Tibial artery (tissue), 4 donors: ENCODE results near the gene NECTIN4.
"Not testable (repeated sequence)": the region's sequence is repeated elsewhere in the genome, so short reads cannot be mapped to it uniquely, and the experiment has no call there.

Experiments used
- DNase-seq, 2 donors: peaks; one replicate each; pipeline ENCODE4 v3.0.0-alpha.2; 2019
- H3K27ac ChIP-seq, 2 donors: fragments of 200-600 bp; sonication (generic) in 1 of 2; 1 replicate in 1 of 2; 2 replicates in 1 of 2; pipeline ENCODE4 v1.5.1; 2018 to 2019; ENCODE audit warnings: mild to moderate bottlenecking in 1 of 2
- H3K27me3 ChIP-seq, 2 donors: fragments of 200-600 bp; sonication (generic) in 1 of 2; one replicate each; pipeline versions ENCODE4 v1.5.1 to v1.6.0; 2016 to 2019
- H3K36me3 ChIP-seq, 3 donors: fragments of 200-600 bp; sonication (generic) in 2 of 3; one replicate each; pipeline ENCODE4 v1.5.1; 2016 to 2019; ENCODE audit warnings: mild to moderate bottlenecking in 2 of 3
- H3K4me1 ChIP-seq, 4 donors: fragments of 200-600 bp; sonication (generic) in 2 of 4; 1 replicate in 3 of 4; 2 replicates in 1 of 4; pipeline ENCODE4 v1.5.1; 2016 to 2019
- H3K4me3 ChIP-seq, 2 donors: fragments of 200-600 bp; sonication (generic) in 1 of 2; 1 replicate in 1 of 2; 2 replicates in 1 of 2; pipeline ENCODE4 v1.5.1; 2018 to 2019; ENCODE audit warnings: mild to moderate bottlenecking in 2 of 2
- H3K9me3 ChIP-seq, 3 donors: fragments of 200-600 bp; sonication (generic) in 1 of 3; one replicate each; pipeline ENCODE4 v1.5.1; 2016 to 2019
- intact Hi-C: fragments of 100-400 bp; cut with DNase I; formaldehyde crosslinking; loops from one replicate; pipeline ENCODE4 v1.15.0; 2023; ENCODE audit warnings: low total_unique reads
- TF ChIP-seq, protein P1 (sequence below), 2 experiments: fragments of 200-600 bp in 1 of 2; fragments of 450-650 bp in 1 of 2; IDR thresholded peaks; one replicate each; pipeline ENCODE4 v1.5.1; 2017 to 2019; ENCODE audit warnings: antibody characterized with exemption in 2 of 2, mild to moderate bottlenecking in 1 of 2, moderate library complexity in 1 of 2

The NECTIN4 gene

DNA sequence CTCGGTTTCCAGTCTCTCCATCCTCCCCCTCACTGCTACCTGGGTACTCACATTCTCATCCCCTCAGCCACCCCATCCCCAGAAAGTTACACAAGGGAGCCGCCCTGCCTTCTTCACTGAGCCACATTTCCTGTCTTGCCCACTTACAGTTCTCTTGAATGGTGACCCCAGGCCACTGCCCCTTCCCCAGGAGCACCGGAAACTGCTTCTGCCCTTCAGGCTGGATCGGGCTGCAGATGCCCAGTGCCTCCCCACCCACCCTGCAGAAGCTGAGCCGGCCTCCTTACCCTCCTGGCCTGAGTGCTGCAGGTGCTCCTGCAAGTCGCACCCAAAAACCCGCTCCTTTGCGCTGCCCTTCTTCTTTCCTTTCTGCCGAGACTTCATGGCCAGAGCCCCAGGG is 20.1 kb downstream of the NECTIN4 start:
- H3K27me3 ChIP-seq = peaks cover 0 to 18% of the 10 kb centered on the region in 2 donors
- peaks cover 0 to 11% (median 0%) of the 10 kb centered on the region in 3 donors for H3K36me3 ChIP-seq
- peaks cover 0 to under 1% (median 0%) of the 10 kb centered on the region in 4 donors for H3K4me1 ChIP-seq
- H3K27ac ChIP-seq = no peak overlapping the region
- H3K4me3 ChIP-seq = peak overlapping the region; percentile 34 to 38
- intact Hi-C loops = no loop called here
- H3K9me3 ChIP-seq = no peaks in the 10 kb centered on the region
- TF ChIP-seq, protein P1, sequence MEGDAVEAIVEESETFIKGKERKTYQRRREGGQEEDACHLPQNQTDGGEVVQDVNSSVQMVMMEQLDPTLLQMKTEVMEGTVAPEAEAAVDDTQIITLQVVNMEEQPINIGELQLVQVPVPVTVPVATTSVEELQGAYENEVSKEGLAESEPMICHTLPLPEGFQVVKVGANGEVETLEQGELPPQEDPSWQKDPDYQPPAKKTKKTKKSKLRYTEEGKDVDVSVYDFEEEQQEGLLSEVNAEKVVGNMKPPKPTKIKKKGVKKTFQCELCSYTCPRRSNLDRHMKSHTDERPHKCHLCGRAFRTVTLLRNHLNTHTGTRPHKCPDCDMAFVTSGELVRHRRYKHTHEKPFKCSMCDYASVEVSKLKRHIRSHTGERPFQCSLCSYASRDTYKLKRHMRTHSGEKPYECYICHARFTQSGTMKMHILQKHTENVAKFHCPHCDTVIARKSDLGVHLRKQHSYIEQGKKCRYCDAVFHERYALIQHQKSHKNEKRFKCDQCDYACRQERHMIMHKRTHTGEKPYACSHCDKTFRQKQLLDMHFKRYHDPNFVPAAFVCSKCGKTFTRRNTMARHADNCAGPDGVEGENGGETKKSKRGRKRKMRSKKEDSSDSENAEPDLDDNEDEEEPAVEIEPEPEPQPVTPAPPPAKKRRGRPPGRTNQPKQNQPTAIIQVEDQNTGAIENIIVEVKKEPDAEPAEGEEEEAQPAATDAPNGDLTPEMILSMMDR (IDR thresholded peaks at IDR 0.05) = no peak
- no peak for DNase-seq

DNA sequence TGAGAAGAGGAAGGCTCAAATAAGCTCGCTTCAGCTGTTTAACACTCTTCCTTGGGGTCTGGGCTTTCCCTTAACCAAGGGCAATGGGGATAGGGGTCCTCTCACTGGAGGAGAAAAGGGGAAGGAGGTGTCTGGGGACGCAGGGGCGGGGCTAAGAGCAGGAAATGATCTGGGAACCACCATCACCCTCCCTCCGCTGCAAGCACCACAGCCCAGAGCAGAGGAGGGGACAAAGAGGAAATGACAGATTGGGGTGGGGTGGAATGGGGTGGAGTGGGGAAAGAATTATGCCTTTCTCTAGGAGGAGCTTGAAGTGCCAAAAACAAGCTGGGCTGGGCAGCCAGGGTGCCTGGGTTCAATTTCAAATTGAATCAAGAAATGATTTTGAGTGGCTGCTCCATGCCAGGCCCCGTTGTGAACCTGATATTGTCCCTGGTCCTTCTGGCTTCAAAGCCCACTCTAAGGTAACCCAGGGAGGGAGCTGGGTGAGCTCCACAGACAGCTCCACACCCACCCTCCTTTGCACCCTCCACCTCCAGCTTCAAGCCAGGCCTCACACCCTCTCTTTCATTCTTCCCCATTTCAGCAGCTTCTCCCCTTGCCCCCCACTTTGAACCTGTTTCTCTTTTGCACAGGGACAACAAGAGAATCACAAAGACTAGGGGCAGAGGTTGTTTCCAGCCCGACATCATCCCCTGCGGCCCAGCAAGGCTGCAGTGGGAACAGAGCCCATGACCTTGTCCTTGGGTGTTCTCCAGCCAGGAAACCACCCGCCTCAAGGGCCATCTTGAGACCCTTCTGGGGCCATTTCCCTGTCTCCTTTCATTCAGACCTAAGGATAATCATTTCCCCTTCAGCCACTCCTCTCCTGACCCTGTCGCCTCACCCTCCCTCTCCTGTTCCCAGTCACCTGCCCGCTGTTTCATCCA is 20.8 kb downstream of the NECTIN4 start:
- Histone ChIP-seq H3K27ac (no peak overlapping the region), H3K9me3 (no peaks in the 10 kb centered on the region), H3K36me3 (peaks cover 0 to 7% (median 0%) of the 10 kb centered on the region in 3 donors), H3K27me3 (peaks cover 0 to 21% of the 10 kb centered on the region in 2 donors), H3K4me1 (no peaks in the 10 kb centered on the region), H3K4me3 (peak overlapping the region; percentile 34 to 38)
- intact Hi-C loops = no loop called here
- TF ChIP-seq, protein P1 (IDR thresholded peaks at IDR 0.05) = no peak
- DNase-seq = peak; percentile 66 to 80

DNA sequence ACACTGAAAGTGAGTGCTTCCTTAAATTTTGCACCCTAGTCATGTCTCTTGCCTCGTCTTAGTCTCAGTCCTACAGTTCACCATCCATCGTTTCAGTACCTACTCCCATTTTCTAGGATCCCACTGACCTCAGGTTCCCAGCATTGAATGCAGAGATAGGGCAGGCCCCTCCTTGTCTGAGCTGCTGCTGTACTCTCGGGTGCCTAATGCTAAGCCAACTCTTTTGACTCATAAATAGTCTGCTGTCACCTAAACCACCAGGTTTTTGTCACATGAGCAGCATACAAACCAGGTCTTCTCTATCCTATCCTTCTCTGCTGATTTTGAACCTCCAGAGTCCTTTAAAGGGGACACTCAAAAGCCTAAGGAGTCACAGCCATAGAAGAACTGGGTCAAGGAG is 22.7 kb downstream of the NECTIN4 start:
- intact Hi-C loops = no loop called here
- Histone ChIP-seq H3K4me3 (no peak overlapping the region), H3K27me3 (peaks cover 0 to 21% of the 10 kb centered on the region in 2 donors), H3K27ac (no peak overlapping the region), H3K36me3 (no peaks in the 10 kb centered on the region), H3K4me1 (no peaks in the 10 kb centered on the region), H3K9me3 (no peaks in the 10 kb centered on the region)
- no peak for DNase-seq
- TF ChIP-seq, protein P1 (IDR thresholded peaks at IDR 0.05) = no peak

DNA sequence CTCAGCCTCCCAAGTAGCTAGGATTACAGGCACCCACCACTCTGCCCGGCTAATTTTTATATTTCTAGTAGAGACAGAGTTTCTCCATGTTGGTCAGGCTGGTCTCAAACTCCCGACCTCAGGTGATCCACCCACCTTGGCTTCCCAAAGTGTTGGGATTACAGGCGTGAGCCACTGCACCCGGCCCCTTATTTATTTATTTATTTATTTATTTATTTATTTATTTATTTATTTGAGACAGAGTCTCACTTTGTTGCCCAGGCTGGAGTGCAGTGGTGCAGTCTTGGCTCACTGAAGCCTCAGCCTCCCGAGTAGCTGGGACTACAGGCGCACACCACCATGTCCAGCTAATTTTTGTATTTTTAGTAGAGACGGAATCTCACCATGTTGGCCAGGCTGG is 23.7 kb downstream of the NECTIN4 start:
- H3K27me3 ChIP-seq = peaks cover 0 to 21% of the 10 kb centered on the region in 2 donors
- H3K4me3 ChIP-seq, H3K4me1 ChIP-seq, DNase-seq, intact Hi-C loops, H3K9me3 ChIP-seq, H3K36me3 ChIP-seq, H3K27ac ChIP-seq: not testable (repeated sequence)

DNA sequence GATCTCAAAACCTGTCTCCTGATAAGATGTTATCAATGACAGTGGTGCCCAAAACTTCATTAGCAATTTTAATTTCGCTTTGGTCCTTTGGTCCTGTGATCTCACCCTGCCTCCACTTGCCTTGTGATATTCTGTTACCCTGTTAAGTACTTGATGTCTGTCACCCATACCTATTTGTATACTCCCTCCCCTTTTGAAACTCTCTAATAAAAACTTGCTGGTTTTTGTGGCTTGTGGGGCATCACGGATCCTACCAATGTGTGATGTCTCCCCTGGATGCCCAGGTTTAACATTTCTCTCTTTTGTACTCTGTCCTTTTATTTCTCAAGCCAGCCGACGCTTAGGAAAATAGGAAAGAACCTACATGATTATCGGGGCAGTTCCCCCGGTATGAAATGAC is 25.4 kb downstream of the NECTIN4 start:
- H3K4me1 ChIP-seq, DNase-seq, H3K9me3 ChIP-seq, intact Hi-C loops, H3K4me3 ChIP-seq, H3K27ac ChIP-seq, H3K36me3 ChIP-seq: not testable (repeated sequence)
- peaks cover 0 to 15% of the 10 kb centered on the region in 2 donors for H3K27me3 ChIP-seq

DNA sequence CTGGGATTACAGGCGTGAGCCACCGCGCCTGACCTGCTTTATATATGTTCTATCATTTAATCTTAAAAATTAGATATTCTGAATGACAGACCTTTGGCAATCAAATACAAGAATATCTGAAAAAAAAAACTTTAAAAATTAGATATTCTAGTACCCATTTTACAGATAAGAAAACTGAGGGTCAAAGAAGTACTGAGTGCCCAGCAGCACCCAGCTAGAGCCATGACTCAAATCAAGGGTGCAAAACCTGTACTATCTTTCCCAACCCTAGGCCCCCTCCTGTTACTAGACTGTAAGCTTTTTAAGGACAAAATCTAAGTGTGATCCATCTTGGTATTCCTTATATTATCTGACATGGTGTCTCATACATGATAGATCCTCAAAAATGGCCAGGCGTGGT is 27.9 kb downstream of the NECTIN4 start:
- no peak overlapping the region for H3K4me3 ChIP-seq
- intact Hi-C loops = no loop called here
- no peaks in the 10 kb centered on the region for H3K36me3 ChIP-seq
- no peaks in the 10 kb centered on the region for H3K9me3 ChIP-seq
- peaks cover 0 to 29% of the 10 kb centered on the region in 2 donors for H3K27me3 ChIP-seq
- H3K27ac ChIP-seq = no peak overlapping the region
- TF ChIP-seq, protein P1 (IDR thresholded peaks at IDR 0.05) = no peak
- no peak for DNase-seq
- no peaks in the 10 kb centered on the region for H3K4me1 ChIP-seq
